VCaP (cell line): ENCODE data around the gene KLHDC7A.
A peak's percentile ranks its signal among the peaks of the same experiment; 100 is the strongest.

Experiments
- H3K27ac ChIP-seq: fragments of 450-650 bp; 2 replicates; pipeline ENCODE4 v1.5.1; 2017
- TF ChIP-seq, protein P1 (sequence below): fragments of 450-650 bp; conservative IDR thresholded peaks from 2 replicates; pipeline ENCODE4 v1.5.1; 2017; ENCODE audit warnings: mild to moderate bottlenecking, moderate library complexity

Gene KLHDC7A

DNA sequence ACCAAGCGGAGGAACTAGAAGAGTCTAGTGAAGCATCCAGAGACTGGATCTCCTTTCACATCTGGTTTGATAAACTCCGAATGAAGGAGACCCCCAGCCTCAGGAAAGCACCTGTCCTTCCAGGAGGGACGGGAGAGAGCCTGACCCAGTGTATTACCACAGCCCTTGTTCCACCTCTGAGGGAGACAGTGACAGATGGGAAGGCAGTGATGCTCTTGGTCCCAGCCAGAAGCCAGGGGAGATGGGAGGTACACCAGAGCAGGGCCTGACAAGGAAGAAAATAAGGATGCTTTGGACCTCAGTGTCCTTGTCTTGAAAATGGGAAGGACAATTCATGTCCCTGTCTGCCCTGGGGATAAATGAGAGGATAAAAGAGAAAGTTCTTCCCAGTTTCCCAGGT, 3.5 kb downstream of the KLHDC7A start:
- TF ChIP-seq, protein P1, sequence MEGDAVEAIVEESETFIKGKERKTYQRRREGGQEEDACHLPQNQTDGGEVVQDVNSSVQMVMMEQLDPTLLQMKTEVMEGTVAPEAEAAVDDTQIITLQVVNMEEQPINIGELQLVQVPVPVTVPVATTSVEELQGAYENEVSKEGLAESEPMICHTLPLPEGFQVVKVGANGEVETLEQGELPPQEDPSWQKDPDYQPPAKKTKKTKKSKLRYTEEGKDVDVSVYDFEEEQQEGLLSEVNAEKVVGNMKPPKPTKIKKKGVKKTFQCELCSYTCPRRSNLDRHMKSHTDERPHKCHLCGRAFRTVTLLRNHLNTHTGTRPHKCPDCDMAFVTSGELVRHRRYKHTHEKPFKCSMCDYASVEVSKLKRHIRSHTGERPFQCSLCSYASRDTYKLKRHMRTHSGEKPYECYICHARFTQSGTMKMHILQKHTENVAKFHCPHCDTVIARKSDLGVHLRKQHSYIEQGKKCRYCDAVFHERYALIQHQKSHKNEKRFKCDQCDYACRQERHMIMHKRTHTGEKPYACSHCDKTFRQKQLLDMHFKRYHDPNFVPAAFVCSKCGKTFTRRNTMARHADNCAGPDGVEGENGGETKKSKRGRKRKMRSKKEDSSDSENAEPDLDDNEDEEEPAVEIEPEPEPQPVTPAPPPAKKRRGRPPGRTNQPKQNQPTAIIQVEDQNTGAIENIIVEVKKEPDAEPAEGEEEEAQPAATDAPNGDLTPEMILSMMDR, result no peak

DNA sequence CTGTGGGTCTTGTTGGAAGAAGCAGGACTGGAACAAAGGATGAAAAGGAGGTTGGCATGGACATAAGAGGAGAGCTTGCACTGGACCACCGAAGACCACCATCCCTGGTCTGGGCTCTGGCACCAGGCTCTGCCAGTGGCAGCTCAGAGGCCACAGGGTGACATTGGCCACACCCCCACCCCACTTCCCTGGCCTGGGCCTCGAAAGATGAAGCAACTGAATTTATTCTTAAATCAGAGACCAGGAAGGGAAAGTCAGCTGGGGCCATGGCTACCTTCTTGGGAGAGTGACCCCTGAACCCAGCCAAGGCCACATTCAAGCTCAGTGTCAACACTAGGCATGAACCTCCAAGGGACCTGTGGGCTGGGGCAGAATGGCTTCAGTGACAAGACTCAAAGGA, 4.0 kb downstream of the KLHDC7A start:
- TF ChIP-seq, protein P1, result no peak
- no peak overlapping the region for H3K27ac ChIP-seq

More for the DNA sequence above, 3.5 kb downstream of the KLHDC7A start:
- no peak overlapping the region for H3K27ac ChIP-seq

DNA sequence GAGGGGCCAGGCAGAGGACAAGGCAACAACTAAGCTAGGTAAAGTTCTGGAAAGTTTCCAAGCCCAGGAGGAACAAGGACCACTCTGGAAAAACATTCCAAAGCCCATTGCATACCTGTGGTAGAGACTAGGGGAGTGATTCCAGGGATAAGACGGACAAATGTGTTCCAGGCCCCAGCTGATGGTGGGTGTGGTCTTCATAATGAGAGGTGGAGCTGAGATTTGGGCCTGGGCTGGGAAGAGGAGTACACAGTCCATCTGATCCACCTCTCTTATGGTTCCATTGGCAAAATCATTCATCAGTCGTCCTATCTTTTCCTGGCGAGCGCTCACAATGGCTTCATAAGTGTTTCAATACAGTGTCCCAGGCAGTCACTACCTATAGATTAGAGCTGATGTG, 4.5 kb downstream of the KLHDC7A start:
- H3K27ac ChIP-seq, result no peak overlapping the region
- TF ChIP-seq, protein P1, result no peak

DNA sequence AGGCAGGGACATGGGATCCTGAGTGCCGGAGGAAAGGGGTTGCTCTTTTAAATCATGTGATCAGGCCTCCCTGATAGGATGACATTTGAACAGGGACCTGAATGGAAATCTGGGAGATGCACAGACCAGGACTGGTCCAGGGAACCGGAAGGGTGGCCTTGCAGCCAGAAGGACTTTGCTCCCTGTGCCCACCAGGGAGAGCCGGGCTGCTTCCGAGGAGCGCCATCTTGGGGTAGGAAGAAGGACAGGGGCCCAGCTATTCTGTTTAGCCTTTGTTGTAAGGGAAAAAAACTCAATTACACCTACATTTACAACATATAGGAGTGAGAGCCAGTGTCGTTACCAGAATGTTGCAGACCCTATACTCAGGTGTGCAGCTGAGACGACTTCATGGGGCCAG, 5.5 kb downstream of the KLHDC7A start:
- TF ChIP-seq, protein P1, result 0 out of 2 replicates have a peak, but pooled peaks have one; percentile 30
- H3K27ac ChIP-seq, result no peak overlapping the region

DNA sequence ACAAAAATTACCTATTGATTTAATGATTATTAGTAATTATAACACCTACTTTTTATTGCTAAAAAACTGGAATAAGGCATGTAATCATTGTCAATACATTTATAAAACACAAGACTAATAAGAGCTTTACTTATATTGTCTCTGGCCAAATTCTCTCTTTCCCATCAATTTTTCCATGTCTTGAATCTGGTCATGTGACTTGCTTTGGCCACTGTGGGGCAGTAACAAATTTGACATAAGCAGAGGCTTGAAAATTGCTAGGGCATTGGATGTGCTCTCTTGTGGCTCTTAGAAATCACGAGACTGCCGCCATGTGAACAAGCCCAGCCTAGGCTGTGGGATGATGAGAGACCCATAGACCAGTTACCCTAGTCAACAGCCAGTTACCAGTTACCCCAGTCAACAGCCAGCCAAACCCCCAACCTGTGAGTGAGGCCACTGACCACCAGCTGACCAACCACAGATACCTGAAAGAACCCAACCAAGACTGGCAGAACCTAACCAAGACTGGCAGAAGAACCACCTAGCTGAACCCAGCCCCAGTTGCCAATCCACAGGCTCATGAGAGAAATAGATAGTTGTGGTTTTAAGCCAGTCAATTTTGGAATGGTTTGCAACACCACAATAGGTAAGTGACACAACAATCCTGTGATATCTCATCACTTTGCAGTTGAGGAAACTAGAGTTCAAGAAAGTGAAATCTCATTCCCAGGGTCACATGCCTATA, 8.8 kb downstream of the KLHDC7A start:
- TF ChIP-seq, protein P1, result no peak
- H3K27ac ChIP-seq, result no peak overlapping the region

DNA sequence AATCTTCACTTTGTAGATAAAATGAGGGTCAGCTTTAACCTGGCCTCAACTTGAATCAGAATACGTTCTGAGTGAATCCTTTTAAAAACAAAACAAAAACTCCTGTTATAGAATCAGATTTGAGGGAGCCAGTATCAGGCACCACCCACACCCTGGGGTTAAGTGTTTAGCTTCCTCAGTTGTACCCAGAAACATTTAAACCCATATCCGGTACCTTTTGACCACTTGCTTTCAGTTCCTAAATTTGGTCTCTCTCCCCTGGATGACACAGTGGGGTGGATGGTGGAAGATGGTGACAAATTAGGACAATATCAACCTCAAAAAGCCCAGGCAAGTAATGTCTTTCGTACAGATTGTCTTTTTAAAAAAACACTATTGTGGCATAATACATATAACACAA, 10.4 kb downstream of the KLHDC7A start:
- no peak overlapping the region for H3K27ac ChIP-seq
- TF ChIP-seq, protein P1, result no peak

DNA sequence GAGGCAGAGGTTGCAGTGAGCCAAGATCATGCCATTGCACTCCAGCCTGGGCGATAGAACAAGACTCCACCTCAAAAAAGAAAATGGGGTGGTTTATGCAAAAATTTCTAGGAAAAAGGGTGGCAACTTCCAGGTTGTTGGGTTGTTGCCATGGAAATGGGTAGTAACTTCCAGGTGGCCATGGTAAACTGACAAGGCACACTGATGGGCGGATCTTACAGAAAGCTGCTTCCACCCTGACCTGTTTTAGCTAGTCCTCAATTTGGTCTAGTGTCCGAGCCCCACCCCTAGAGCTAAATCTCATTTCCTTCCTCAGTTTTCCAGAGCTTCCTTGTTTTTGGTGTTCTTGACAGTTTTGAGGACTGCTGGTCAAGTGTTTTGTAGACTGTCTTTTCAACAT, 13.6 kb downstream of the KLHDC7A start:
- TF ChIP-seq, protein P1, result no peak
- no peak overlapping the region for H3K27ac ChIP-seq
